Cardiac septum (tissue), 1 donor: Measurements from ENCODE around the gene ADAMTS17. TPM values are rescaled to one million over a fixed set of nuclear protein-coding genes. Genes with fewer than 3 reads are reported as not detected.

ENCODE experiments used
- DNase-seq: peaks from one replicate; pipeline ENCODE4 v3.0.0-alpha.2; 2020; ENCODE audit warnings: low spot score
- intact Hi-C: fragments of 100-400 bp; cut with DNase I; formaldehyde crosslinking; loops from one replicate; pipeline ENCODE4 v1.14.0; 2022
- long read RNA-seq: library from polyadenylated mRNA; unstranded; transcript quantifications from one replicate; pipeline ENCODE4 v2.0.0, GENCODE V29; 2021
- total RNA-seq: library from RNA; stranded (reverse); fragmentation: NEBNext Ultra II Directional; extraction: Animal tissue kit (Norgen Biotek cat#: 25700); gene quantifications from one replicate; pipeline ENCODE4 v1.2.1, GENCODE V29; 2021
- donor health status: DM: no; HTN: no; CAD: no.

ADAMTS17 gene, protein sequence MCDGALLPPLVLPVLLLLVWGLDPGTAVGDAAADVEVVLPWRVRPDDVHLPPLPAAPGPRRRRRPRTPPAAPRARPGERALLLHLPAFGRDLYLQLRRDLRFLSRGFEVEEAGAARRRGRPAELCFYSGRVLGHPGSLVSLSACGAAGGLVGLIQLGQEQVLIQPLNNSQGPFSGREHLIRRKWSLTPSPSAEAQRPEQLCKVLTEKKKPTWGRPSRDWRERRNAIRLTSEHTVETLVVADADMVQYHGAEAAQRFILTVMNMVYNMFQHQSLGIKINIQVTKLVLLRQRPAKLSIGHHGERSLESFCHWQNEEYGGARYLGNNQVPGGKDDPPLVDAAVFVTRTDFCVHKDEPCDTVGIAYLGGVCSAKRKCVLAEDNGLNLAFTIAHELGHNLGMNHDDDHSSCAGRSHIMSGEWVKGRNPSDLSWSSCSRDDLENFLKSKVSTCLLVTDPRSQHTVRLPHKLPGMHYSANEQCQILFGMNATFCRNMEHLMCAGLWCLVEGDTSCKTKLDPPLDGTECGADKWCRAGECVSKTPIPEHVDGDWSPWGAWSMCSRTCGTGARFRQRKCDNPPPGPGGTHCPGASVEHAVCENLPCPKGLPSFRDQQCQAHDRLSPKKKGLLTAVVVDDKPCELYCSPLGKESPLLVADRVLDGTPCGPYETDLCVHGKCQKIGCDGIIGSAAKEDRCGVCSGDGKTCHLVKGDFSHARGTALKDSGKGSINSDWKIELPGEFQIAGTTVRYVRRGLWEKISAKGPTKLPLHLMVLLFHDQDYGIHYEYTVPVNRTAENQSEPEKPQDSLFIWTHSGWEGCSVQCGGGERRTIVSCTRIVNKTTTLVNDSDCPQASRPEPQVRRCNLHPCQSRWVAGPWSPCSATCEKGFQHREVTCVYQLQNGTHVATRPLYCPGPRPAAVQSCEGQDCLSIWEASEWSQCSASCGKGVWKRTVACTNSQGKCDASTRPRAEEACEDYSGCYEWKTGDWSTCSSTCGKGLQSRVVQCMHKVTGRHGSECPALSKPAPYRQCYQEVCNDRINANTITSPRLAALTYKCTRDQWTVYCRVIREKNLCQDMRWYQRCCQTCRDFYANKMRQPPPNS
- 0.67 TPM for total RNA-seq
- long read RNA-seq, partial matches to known transcripts: 0 of 2 reads
- long read RNA-seq, other reads (novel, unspliced or antisense): 2 of 2 reads

DNA sequence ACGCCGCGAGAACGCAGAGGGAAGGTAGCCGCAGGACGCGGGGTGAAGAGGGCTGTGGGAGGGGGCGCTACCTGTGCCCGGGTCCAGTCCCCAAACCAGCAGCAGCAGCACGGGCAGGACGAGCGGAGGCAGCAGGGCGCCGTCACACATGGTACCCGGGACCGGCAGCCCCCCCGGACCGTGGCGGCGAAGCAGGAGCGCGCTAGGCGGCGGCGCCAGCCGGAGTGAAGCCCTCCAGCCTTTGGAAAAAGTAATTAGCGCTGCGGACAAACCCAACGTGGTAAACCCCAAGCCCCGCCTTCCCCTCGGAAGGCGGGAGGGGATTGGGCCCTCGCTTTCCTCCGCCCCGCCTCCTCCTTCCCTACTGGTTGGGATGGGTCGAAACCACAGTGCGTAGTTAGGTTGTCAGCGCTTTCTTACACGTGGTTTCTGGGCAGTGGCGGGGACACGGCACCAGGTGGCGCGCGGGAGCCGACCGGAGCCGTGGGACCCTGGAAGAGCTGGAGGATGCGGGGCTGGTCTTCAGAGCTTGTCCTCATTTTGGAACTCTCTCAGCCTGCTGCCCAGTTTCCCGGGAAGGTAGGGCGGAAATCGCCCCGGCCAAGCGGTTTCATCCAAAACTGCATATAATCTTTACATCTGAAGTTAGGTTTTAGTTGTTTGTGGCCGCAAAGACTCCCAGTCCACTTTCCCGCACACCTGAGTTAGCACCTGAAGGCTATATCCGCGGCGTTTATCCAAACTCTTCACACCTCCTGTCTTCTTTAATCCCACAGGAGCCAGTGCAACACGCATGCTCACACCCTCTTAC lies at the start of gene ADAMTS17:
Gene ADAMTS17 (minus strand): TSS at position 226 of the 811 bp plus-strand sequence. CDS start 76 bp downstream, at position 150.
- peak; percentile 97 for DNase-seq
- intact Hi-C loops: loop anchor here (2.0 kb wide), 1 partner anchor 413 kb away; no protein-coding TSS in a partner anchor

DNA sequence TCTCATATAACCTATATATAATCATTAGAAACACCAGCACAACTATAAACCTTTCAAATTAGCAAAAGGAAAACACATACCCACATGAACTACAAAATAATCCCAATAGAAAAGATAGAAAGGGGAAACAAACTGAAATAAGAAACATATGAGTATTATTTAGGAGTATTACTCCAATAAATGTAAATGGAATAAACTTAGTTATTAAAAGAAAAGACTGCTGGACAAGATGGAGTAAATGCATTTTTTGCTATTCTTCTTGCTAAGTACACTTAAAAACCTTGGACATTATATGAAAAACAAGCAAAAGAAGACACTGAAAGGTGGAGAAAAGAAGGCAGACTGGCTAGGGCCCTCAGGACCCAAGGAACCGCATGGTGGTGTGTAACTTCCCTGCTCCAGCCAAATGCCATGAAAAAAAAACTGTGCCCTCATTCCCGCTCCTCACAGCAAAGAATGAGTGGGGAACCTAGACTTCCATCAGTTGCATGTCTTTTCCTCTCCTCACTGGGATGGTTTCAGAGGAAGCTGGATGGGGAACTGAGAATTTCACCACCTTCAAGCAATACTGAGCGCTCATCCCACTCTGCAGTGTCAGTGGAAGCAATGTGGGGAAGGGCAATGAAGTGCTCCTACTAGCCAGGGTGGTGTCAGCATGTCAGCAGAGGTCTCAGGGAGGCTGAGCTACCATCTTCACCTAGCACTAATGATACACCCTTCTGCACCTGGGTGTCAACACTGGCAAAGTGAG lies 43.7 kb upstream of the ADAMTS17 start:
- intact Hi-C loops: no loop called here
- no peak for DNase-seq

DNA sequence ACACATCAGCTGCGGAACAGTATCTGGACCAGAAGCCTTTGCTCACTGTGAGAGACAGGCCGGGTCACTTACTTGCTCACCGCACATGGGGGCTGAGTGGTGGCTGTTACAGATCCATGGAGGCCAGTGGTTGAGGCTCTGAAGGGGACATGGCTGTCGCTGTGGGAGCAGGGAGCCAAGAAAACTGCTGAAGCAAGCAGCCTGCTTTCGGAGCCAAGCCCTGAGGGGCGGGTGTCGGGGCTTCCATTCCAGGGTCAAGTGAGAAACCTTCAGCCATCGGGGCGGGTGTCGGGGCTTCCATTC lies 42.3 kb upstream of the ADAMTS17 start:
- DNase-seq: no peak
- intact Hi-C loops: no loop called here

DNA sequence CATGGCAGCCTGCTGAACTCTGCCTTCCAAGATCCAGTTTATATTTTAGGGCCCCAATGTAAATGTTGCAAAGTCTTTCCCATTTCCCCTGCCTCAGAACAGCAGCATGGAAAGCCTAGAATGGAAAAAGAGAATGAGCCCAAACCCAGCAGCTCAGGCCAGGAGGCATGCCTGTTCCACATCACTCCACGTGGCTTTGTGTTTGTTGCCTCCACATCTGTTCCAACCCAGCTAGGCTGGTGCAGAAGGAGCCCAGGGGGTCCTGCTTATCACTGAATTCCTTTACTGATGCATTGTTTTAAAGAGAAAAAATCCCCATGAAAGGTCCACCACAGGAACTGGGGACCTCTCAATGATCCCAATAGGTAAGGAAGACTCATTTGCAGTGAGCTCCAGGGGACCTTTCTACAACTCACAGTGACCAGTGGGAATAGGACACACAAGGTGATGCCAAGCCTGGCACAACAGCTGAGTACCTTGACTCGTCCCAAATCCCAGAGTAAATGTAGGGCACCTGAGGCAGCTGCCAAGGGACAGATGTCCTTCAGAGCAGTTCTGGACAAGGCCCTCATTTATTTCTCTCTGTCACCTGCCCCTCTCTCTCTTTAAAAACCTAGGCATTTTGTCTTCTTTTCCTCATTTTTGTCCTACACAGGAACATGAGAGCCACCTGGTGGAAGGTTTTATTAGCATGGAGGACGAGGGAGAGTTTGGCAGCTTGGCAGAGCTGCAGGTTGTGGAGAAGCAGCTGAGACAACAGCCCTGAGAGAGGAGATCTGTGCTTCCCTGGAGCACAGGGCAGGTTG lies 41.7 kb upstream of the ADAMTS17 start:
- intact Hi-C loops: no loop called here
- no peak for DNase-seq

DNA sequence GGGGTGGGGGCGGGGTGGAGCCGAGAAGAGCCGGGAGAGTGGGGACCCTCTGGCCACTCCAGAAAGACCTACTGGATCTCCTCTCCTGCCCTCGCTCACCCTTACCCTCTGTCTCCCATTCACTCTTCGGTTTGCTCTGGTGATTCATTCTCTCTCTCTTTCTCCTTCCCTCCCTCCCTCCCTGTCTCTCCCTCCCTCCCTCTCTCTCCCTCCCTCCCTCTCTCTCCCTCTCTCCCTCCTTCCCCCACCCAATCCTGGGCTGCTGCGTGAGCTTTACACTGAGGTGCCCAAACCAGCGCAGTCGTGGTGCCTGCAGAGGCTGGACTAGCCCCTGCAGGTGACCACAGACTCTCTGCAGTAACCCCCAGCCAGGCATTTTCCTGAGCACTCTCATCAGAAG lies 32.2 kb upstream of the ADAMTS17 start:
- DNase-seq: no peak
- intact Hi-C loops: no loop called here

DNA sequence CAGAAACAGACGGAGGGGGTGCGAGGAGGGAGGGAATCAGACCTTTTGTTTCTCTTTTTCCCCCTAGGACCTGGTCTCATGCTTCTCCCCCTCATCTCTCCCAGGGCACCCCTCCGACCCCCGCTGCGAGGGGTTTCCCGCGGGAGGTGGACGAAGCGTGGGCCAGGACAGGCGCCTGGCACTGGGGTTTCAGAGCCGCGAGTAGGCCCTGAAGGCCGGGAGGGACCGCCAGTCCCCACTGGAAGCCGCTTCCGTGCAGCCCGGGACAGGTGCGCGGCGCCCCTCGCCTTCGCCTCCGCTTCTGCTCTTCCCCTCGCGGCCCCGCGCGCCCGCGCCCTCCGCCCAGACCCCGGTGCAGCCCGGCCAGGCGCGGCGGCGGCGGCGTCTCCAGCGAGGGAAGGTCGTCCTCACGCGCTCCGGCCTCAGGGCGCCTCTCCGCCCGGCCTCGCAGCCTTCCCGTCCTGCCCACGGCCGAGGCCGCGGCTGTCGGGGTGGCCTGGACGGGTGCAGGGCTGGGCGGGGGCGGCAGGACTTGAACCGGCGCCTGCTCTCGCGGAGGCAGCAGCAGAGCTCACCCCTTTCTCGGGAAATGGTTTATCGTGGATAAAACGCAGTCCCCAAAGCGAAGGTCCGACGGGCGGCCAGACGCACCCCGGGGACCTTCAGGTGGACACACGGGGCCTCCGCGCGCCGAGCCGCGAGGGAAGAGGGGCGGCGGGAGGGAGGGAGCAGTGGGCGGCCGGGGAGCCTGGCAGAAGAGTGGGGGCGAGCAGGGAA lies 31.5 kb upstream of the ADAMTS17 start:
- intact Hi-C loops: no loop called here
- DNase-seq: no peak

DNA sequence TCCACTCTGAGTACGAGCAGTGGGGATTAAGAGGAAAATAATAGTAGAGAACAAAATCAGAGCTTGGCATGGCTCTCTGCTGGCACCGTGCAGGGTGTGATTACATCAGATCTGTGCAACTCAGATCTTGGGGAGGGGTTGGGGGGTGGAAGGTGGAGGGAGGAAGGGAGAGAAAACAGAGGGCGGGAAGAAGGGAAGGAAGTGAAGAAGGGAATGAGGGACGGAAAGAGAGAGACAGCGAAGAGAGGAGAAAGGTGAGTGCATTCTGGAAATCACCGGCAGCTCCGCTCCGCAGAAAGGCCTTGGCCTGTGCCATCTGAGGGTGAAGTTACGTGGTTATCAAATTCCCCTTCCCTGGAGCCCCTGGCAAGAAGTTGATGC lies 31.0 kb upstream of the ADAMTS17 start:
- intact Hi-C loops: no loop called here
- no peak for DNase-seq

DNA sequence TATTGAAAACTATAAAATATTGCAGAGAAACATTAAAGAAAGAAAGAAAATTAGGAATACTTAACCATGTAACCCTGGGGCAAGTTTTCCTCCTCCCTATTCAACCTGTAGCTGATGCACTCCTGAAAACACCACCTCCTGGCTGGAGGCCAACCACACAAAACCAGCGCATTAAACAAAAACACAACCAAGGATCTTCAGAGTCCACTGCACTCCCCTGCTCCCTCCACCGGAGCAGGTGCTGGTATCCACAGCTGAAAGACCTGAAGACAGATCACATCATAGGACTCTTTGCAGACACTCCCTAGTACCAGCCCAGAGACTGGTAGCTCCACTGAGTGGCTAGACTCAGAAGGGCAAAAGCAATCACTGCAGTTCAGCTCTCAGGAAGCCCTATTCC lies 13.6 kb upstream of the ADAMTS17 start:
- intact Hi-C loops: loop anchor here (10.0 kb wide), 1 partner anchor 649 kb away; no protein-coding TSS in a partner anchor
- no peak for DNase-seq

DNA sequence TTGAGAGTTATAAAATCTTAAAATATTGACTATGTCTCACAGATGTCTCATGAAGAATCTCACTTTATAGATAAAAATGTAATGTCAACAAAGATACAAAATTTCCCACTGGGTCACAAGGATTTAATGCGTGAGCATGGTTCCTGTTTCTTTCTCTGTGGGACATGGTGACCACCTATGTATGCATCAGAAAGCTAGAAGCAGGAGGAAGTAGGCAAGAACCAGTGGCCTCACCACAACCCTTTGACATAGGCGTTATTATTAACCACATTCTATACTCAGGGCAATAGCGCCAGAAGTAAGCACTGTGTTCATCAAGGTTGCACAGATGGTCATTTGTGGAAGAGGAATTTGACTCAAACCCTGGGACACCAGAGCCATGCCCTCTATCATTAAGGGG lies 11.7 kb upstream of the ADAMTS17 start:
- intact Hi-C loops: loop anchor here (5.0 to 10.0 kb wide), 2 partner anchors 214 to 651 kb away; no protein-coding TSS in a partner anchor
- DNase-seq: no peak

DNA sequence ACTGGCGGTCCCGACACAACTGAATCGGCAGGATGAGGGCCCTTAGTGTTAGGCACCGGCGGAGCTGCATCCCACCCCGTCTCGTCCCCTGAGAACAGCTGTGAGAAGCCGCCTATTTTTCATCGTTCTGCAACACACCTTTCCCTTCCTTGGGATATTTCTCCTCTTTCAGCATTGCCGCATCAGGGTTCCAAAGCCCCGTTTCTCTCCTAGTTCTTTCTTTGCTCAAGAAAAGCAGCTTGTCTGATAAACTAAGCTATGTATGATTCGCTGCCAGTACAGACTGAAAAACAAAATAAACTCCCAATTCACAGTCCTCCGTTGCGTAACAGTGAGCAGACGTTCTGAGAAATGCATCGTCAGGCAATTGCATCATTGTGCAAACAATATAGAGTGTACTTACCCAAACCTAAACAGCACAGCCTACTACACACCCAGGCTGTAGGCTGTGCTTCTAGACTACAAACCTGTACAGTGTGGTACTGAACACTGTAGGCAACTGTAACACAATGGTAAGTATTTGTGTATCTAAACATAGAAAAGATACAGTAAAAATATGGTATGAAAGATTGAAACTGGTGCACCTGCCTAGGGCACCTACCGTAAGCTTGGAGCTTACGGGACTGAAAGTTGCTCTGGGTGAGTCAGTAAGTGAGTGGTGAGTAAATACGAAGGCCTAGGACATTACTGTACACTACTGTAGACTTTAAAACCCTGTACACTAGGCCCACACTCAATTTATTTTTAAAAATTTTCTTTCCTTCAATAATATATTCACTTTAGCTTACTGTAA lies 8.9 kb upstream of the ADAMTS17 start:
- DNase-seq: no peak

DNA sequence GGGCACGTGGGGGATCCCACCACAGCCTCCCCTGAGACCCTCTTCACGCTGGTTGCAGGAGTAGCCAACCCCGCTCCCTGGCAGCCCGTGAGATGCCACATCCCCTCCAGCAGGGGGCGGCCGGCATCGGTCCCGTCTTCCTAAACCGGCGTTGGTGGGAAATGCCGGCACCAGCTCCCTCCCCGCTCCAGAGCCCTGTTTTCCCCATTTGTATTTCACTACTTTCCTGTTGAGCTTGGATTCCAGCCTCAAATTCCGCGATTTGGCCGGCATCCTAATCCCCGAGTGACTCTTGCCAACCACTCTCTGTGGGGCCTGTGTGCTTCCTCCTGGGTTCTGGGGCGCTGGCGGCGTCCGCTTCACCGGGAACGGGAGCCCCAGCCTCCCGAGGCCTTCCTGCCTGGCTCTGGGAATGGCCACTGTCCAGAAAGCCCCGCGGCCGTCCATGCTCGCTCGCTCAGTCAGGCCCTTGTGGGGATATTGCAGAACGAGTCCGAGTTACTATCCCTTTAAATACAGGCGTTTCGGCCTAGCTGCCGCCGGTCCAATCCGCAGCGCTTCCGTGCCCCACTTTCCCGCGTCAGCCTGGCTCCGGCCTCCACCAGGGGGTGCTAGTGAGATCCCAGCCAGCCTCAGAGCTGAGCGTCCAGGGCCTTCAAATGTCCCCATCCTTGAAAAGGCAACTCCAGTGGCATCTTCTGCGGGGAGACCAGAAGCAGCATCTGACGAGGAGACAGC lies 8.1 kb upstream of the ADAMTS17 start:
- intact Hi-C loops: loop anchor here (5.0 to 10.0 kb wide), 2 partner anchors 217 to 655 kb away; no protein-coding TSS in a partner anchor
- peak; percentile 97 for DNase-seq

More for the DNA sequence above, 8.9 kb upstream of the ADAMTS17 start:
- intact Hi-C loops: loop anchor here (5.0 to 10.0 kb wide), 2 partner anchors 217 to 654 kb away; no protein-coding TSS in a partner anchor

DNA sequence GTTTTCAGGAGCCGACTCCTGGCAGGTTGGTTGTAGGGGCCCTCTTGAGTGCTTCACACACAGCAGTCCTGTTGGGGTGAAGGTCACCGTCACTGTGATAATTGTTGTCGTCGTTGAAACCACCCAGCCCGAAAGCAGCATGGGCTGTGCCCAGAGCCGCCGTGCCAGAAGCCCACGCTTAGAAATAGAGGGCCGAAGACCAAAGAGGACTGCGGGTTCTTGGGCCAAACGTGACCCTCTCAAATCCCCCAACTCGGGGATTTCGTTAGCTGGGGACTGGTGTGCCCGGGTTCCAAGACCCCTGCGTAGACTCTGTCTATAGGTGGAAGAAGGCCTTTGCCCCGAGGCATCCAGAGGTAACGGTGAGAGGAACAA lies 7.5 kb upstream of the ADAMTS17 start:
- no peak for DNase-seq
- intact Hi-C loops: no loop called here

DNA sequence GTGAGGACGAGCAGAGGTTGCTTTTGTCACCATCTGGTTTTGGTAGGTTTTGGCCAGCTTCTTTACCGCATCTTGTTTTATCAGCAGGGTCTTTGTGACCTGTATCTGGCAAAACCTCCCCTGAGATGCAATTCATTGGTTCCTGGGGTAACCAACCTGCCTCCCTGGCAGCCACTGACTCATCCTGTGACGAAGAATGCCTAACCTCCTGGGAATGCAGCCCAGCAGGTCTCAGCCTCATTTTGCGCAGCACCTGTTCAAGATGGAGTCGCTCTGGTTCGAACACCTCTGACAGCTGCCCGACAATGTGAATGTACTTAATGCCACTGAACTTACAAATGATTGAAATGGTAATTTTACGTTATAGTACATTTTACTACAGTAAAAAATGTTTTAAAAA lies 6.8 kb upstream of the ADAMTS17 start:
- DNase-seq: no peak
- intact Hi-C loops: no loop called here

DNA sequence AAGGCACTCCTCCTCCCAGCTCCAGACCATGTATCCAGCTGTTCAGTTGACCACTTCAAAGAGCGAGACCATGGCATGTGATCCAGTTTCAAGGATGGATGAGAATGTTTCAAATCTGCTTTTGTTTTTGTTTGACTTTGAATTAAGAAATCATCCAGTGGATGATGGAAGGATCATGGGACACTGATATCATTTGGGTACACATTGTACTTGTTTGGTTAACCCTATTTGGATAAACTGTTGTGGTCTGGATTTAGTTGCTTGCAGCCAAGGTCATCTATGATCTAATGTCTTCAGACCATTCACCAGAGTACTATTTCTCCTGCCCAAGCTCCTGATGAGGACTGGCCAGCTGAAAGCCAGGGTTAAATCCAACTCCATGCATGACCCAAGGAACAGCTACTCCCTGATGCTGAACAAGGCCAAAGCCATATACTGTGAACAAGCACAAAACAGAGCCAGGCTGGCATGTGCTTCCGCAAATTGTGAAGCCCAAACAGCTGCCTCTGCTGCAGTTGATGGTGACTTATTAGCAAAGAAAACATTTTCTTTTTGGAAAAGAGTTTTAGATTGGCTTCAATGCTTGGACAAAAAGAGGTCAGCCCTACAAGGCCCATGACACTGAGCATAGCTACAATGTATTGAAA lies 5.2 kb upstream of the ADAMTS17 start:
- intact Hi-C loops: no loop called here

DNA sequence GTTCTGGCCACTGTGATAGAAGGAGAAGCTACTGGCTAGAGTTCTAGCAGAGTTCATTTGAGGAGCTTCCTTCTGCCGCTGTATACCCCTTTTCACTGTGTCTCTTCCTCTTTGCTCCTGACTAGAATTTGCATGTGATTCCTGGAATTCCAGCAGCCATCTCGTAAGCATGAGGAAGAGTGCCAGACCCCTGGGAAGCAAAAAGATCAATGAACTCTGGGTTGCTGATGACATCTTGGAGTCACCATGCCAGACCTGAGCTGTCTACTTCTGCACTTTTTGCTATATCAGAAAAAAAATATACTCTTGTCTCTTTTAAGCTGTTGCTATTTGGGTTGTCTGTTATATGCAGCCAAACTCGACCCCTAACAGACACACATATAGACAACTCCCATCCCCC lies 3.7 kb upstream of the ADAMTS17 start:
- intact Hi-C loops: no loop called here

More for the DNA sequence above, 5.2 kb upstream of the ADAMTS17 start:
- DNase-seq: no peak

More for the DNA sequence above, 3.7 kb upstream of the ADAMTS17 start:
- DNase-seq: no peak
